Measurements from ENCODE around the gene SOD1. TPM values are rescaled to one million over a fixed set of nuclear protein-coding genes. Genes with fewer than 3 reads are reported as not detected.

SOD1 gene
- total RNA-seq, 1 experiment from 2014 or later: 275 TPM

GRCh38 chr21:31711745-31712285 is 52.3 kb downstream of the SOD1 start:
- Histone ChIP-seq H3K79me2 (ENCODE audit: low read length) (peaks cover 100% of the 10 kb centered on the region), H3K4me3 (ENCODE audit: low read length) (no peak overlapping the region), H3K4me1 (ENCODE audit: low read length) (peaks cover 67% of the 10 kb centered on the region), H3K36me3 (ENCODE audit: insufficient read depth, low read length) (peaks cover under 1% of the 10 kb centered on the region; the same call in 1 of the 2 replicates), H3K9me2 (replicated peaks; ENCODE audit: insufficient read depth, low read length) (no peaks in the 10 kb centered on the region), H3K9me3 (ENCODE audit: low read length) (no peaks in the 10 kb centered on the region), H3K9ac (ENCODE audit: low read length) (no peak overlapping the region), H2AFZ (ENCODE audit: low read length) (no peak overlapping the region), H3K27ac (ENCODE audit: low read length) (no peak overlapping the region), H3K4me2 (ENCODE audit: low read depth, low read length, poor library complexity, severe bottlenecking) (no peak overlapping the region), H4K20me1 (ENCODE audit: insufficient read depth, low read depth, low read length) (peaks cover 86% of the 10 kb centered on the region), H3K27me3 (ENCODE audit: low read length) (no peaks in the 10 kb centered on the region)
- no peak for DNase-seq

- no peaks in the 10 kb centered on the region for H3K9me2 ChIP-seq (replicated peaks; ENCODE audit: insufficient read depth, low read length)
- H3K4me1 ChIP-seq (ENCODE audit: low read length): peaks cover 71% of the 10 kb centered on the region
Observed at GRCh38 chr21:31713115-31713514, 53.6 kb downstream of the SOD1 start.

GRCh38 chr21:31713973-31714740 is 54.7 kb downstream of the SOD1 start:
- no peaks in the 10 kb centered on the region for H3K9me2 ChIP-seq (replicated peaks; ENCODE audit: insufficient read depth, low read length)
- H3K27ac ChIP-seq (ENCODE audit: low read length): peak overlapping the region; percentile 32
- H3K79me2 ChIP-seq (ENCODE audit: low read length): peaks cover 96% of the 10 kb centered on the region
- peaks cover 79% of the 10 kb centered on the region for H4K20me1 ChIP-seq (ENCODE audit: insufficient read depth, low read depth, low read length)
- H3K27me3 ChIP-seq (ENCODE audit: low read length): no peaks in the 10 kb centered on the region
- no peak for DNase-seq
- H3K9me3 ChIP-seq (ENCODE audit: low read length): no peaks in the 10 kb centered on the region
- H2AFZ ChIP-seq (ENCODE audit: low read length): no peak overlapping the region
- no peak overlapping the region for H3K4me2 ChIP-seq (ENCODE audit: low read depth, low read length, poor library complexity, severe bottlenecking)
- no peak overlapping the region for H3K9ac ChIP-seq (ENCODE audit: low read length)
- H3K4me3 ChIP-seq (ENCODE audit: low read length): no peak overlapping the region
- H3K4me1 ChIP-seq (ENCODE audit: low read length): peaks cover 73% of the 10 kb centered on the region
- H3K36me3 ChIP-seq (ENCODE audit: insufficient read depth, low read length): no peaks in the 10 kb centered on the region; the same call in 1 of the 2 replicates

More at GRCh38 chr21:31713115-31713514, 53.6 kb downstream of the SOD1 start:
- Histone ChIP-seq H3K27me3 (ENCODE audit: low read length) (no peaks in the 10 kb centered on the region), H4K20me1 (ENCODE audit: insufficient read depth, low read depth, low read length) (peaks cover 79% of the 10 kb centered on the region), H3K9ac (ENCODE audit: low read length) (no peak overlapping the region), H3K79me2 (ENCODE audit: low read length) (peaks cover 96% of the 10 kb centered on the region), H3K4me2 (ENCODE audit: low read depth, low read length, poor library complexity, severe bottlenecking) (no peak overlapping the region), H3K27ac (ENCODE audit: low read length) (no peak overlapping the region), H3K36me3 (ENCODE audit: insufficient read depth, low read length) (no peaks in the 10 kb centered on the region; the same call in 1 of the 2 replicates), H3K4me3 (ENCODE audit: low read length) (no peak overlapping the region), H3K9me3 (ENCODE audit: low read length) (no peaks in the 10 kb centered on the region), H2AFZ (ENCODE audit: low read length) (no peak overlapping the region)
- no peak for DNase-seq

GRCh38 chr21:31714741-31715365 is 55.4 kb downstream of the SOD1 start:
- no peaks in the 10 kb centered on the region for H3K36me3 ChIP-seq (ENCODE audit: insufficient read depth, low read length)
- H2AFZ ChIP-seq (ENCODE audit: low read length): no peak overlapping the region
- H3K27me3 ChIP-seq (ENCODE audit: low read length): no peaks in the 10 kb centered on the region
- H4K20me1 ChIP-seq (ENCODE audit: insufficient read depth, low read depth, low read length): peaks cover 79% of the 10 kb centered on the region
- H3K4me3 ChIP-seq (ENCODE audit: low read length): no peak overlapping the region
- no peaks in the 10 kb centered on the region for H3K9me2 ChIP-seq (replicated peaks; ENCODE audit: insufficient read depth, low read length)
- H3K4me2 ChIP-seq (ENCODE audit: low read depth, low read length, poor library complexity, severe bottlenecking): peak overlapping the region; percentile 9
- no peak overlapping the region for H3K9ac ChIP-seq (ENCODE audit: low read length)
- peaks cover 96% of the 10 kb centered on the region for H3K79me2 ChIP-seq (ENCODE audit: low read length)
- H3K27ac ChIP-seq (ENCODE audit: low read length): peak overlapping the region; percentile 32
- peaks cover 73% of the 10 kb centered on the region for H3K4me1 ChIP-seq (ENCODE audit: low read length)
- H3K9me3 ChIP-seq (ENCODE audit: low read length): no peaks in the 10 kb centered on the region
- no peak for DNase-seq

GRCh38 chr21:31716106-31716505 is 56.6 kb downstream of the SOD1 start:
- Histone ChIP-seq H3K4me1 (ENCODE audit: low read length) (peaks cover 77% of the 10 kb centered on the region), H3K4me3 (ENCODE audit: low read length) (no peak overlapping the region), H3K36me3 (ENCODE audit: insufficient read depth, low read length) (no peaks in the 10 kb centered on the region), H3K27me3 (ENCODE audit: low read length) (no peaks in the 10 kb centered on the region), H4K20me1 (ENCODE audit: insufficient read depth, low read depth, low read length) (peaks cover 82% of the 10 kb centered on the region), H3K27ac (ENCODE audit: low read length) (peak overlapping the region; percentile 32), H3K4me2 (ENCODE audit: low read depth, low read length, poor library complexity, severe bottlenecking) (peak overlapping the region; percentile 16), H2AFZ (ENCODE audit: low read length) (no peak overlapping the region), H3K9me2 (replicated peaks; ENCODE audit: insufficient read depth, low read length) (no peaks in the 10 kb centered on the region), H3K9ac (ENCODE audit: low read length) (no peak overlapping the region), H3K9me3 (ENCODE audit: low read length) (no peaks in the 10 kb centered on the region), H3K79me2 (ENCODE audit: low read length) (peaks cover 96% of the 10 kb centered on the region)
- no peak for DNase-seq

Small RNAs within 50 kb of the gene (small RNA-seq; reads per million reads assigned to genes)
- not detected for gene RF01241

Other genes starting within 250 kb of the SOD1 start
- gene SCAF4, start 72.4 kb downstream of the SOD1 start, total RNA-seq (2014; rRNA removed; shearing (Covaris generic); ENCODE audit: low replicate concordance): 27.2 and 52.8 TPM in 2 replicates
- gene HUNK, start 213.3 kb downstream of the SOD1 start, total RNA-seq (2014; rRNA removed; shearing (Covaris generic); ENCODE audit: low replicate concordance): not detected in 2 replicates